Liver (tissue), 9 donors: ENCODE data around the gene NEK11. TPM values are rescaled to one million over a fixed set of nuclear protein-coding genes. Genes with fewer than 3 reads are reported as not detected.

Source experiments
- DNase-seq: peaks from one replicate; pipeline ENCODE4 v3.0.0-alpha.2; 2017; ENCODE audit warnings: low spot score
- H3K27ac ChIP-seq, 2 donors: one replicate each; pipeline ENCODE4 v1.7.0; 2013; ENCODE audit warnings: inconsistent platforms in 2 of 2, low read length in 2 of 2, control low read depth in 1 of 2, low read depth in 1 of 2, mild to moderate bottlenecking in 1 of 2
- H3K27me3 ChIP-seq, 4 donors: one replicate each; pipeline versions ENCODE4 v1.6.1 to v1.7.0; 2013; ENCODE audit warnings: low read length in 3 of 4, inconsistent platforms in 1 of 4, mild to moderate bottlenecking in 1 of 4, moderate library complexity in 1 of 4; ENCODE audit not compliant: control insufficient read depth in 4 of 4, insufficient read depth in 4 of 4
- H3K36me3 ChIP-seq, 4 donors: one replicate each; pipeline versions ENCODE4 v1.6.1 to v1.7.0; 2013; ENCODE audit warnings: low read length in 3 of 4, mild to moderate bottlenecking in 3 of 4, low read depth in 1 of 4, moderate library complexity in 1 of 4; ENCODE audit not compliant: control insufficient read depth in 4 of 4, insufficient read depth in 3 of 4
- H3K4me1 ChIP-seq, 4 donors: one replicate each; pipeline versions ENCODE4 v1.6.1 to v1.7.0; 2013; ENCODE audit warnings: low read length in 3 of 4, mild to moderate bottlenecking in 3 of 4, moderate library complexity in 1 of 4; ENCODE audit not compliant: control insufficient read depth in 4 of 4, insufficient read depth in 4 of 4
- H3K4me3 ChIP-seq, 3 donors: one replicate each; pipeline versions ENCODE4 v1.6.1 to v1.7.0; 2013; ENCODE audit warnings: low read length in 3 of 3, control low read depth in 1 of 3, low read depth in 1 of 3, mild to moderate bottlenecking in 1 of 3
- H3K9ac ChIP-seq, 2 donors: one replicate each; pipeline ENCODE4 v1.7.0; 2013; ENCODE audit warnings: low read length in 2 of 2, mild to moderate bottlenecking in 2 of 2, moderate library complexity in 2 of 2, control low read depth in 1 of 2, low read depth in 1 of 2
- H3K9me3 ChIP-seq, 4 donors: one replicate each; pipeline versions ENCODE4 v1.6.1 to v1.7.0; 2013; ENCODE audit warnings: low read length in 3 of 4; ENCODE audit not compliant: control insufficient read depth in 4 of 4
- EGR1 ChIP-seq, 2 donors: IDR thresholded peaks; 2 replicates each; pipeline ENCODE4 v1.6.1; 2016 to 2018; ENCODE audit warnings: antibody characterized with exemption in 2 of 2, low read depth in 2 of 2
- FOXA1 ChIP-seq: IDR thresholded peaks from 2 replicates; pipeline ENCODE4 v1.6.1; 2016; ENCODE audit warnings: antibody characterized with exemption
- FOXA2 ChIP-seq: IDR thresholded peaks from 2 replicates; pipeline ENCODE4 v1.6.1; 2016; ENCODE audit warnings: antibody characterized with exemption
- HNF4A ChIP-seq, 2 donors: conservative IDR thresholded peaks; 2 replicates each; pipeline ENCODE4 v1.6.1; 2016; ENCODE audit warnings: antibody characterized with exemption in 2 of 2, mild to moderate bottlenecking in 2 of 2
- HNF4G ChIP-seq: IDR thresholded peaks from 2 replicates; pipeline ENCODE4 v1.6.1; 2016; ENCODE audit warnings: antibody characterized with exemption
- JUND ChIP-seq, 2 donors: IDR thresholded peaks; 2 replicates each; pipeline ENCODE4 v1.6.1; 2016; ENCODE audit warnings: antibody characterized with exemption in 2 of 2
- NR2F2 ChIP-seq: IDR thresholded peaks from 2 replicates; pipeline ENCODE4 v1.6.1; 2016; ENCODE audit warnings: antibody characterized with exemption
- RXRA ChIP-seq, 2 donors: IDR thresholded peaks; 2 replicates each; pipeline ENCODE4 v1.6.1; 2017 to 2018; ENCODE audit warnings: antibody characterized with exemption in 2 of 2, mild to moderate bottlenecking in 1 of 2
- SP1 ChIP-seq: IDR thresholded peaks from 2 replicates; pipeline ENCODE4 v1.6.1; 2018; ENCODE audit warnings: antibody characterized with exemption, mild to moderate bottlenecking
- TAF1 ChIP-seq: conservative IDR thresholded peaks from 2 replicates; pipeline ENCODE4 v1.6.1; 2016; ENCODE audit warnings: antibody characterized with exemption, mild to moderate bottlenecking
- YY1 ChIP-seq: IDR thresholded peaks from 2 replicates; pipeline ENCODE4 v1.6.1; 2016; ENCODE audit warnings: antibody characterized with exemption, mild to moderate bottlenecking
- WGBS: extraction: QIAGEN DNeasy Blood & Tissue Kit; methylation state at CpG from one replicate; pipeline ENCODE4 v1.1.7; 2013; 5-methylcytosine and 5-hydroxymethylcytosine counted together
- polyA plus RNA-seq, 2 donors: library from polyadenylated mRNA; stranded (reverse) in 1 of 2; unstranded in 1 of 2; fragments of 200-250 nt in 1 of 2; fragments of >200 nt in 1 of 2; fragmentation: Nextera tagmentation in 1 of 2; extraction: Ambion mirVana in 1 of 2; gene quantifications; one replicate each; pipeline versions ENCODE4 v1.2.1 to v1.2.3, GENCODE V29; 2013 to 2015
- total RNA-seq, 2 donors: library from RNA; depleted of rRNA; stranded (reverse); fragments of >200 nt; gene quantifications; one replicate each; pipeline ENCODE4 v1.2.3, GENCODE V29; 2014
- TF ChIP-seq, protein P1 (sequence below): IDR thresholded peaks from 2 replicates; pipeline ENCODE4 v1.6.1; 2016; ENCODE audit warnings: antibody characterized with exemption, mild to moderate bottlenecking
- TF ChIP-seq, protein P2 (sequence below): fragments of 150-350 bp; IDR thresholded peaks from 2 replicates; pipeline ENCODE4 v1.5.1; 2017; ENCODE audit warnings: improper control_type of control experiment, low read depth, low read length; ENCODE audit not compliant: missing input control
- TF ChIP-seq, protein P3 (sequence below): IDR thresholded peaks from 2 replicates; pipeline ENCODE4 v1.6.1; 2016; ENCODE audit warnings: antibody characterized with exemption
- donor health status: healthy.
- donor health status: healthy.
- donor health status: healthy.
- donor health status: healthy.
- donor health status: healthy.

The NEK11 gene
- total and polyA plus RNA-seq, 4 donors: 0.35 to 0.92 (median 0.69) TPM

DNA sequence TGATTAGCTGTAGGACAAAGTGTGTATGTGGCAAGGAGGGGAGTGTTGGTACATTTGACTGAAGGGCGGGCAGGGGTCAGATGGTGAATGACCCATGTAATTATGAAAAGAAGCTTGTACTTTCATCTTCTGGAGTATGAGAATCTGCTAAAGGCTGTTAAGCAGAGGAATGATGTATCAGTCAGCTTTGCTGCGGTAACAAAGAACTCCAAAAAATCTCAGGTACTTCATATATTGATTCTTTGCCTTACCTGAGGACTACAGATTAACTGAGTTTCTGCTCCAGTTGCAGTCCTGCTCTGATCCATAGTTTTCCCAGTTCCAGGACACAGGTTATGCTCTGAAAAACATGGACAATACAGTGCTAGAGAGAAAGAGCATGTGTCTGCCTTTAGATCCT is 115.1 kb downstream of the NEK11 start:
- no peaks in the 10 kb centered on the region for H3K27me3 ChIP-seq
- no peak for DNase-seq
- H3K4me3 ChIP-seq: no peak overlapping the region
- 97% methylated on average over 2 of the region's 2 CpGs for WGBS
- no peak overlapping the region for H3K9ac ChIP-seq
- no peaks in the 10 kb centered on the region for H3K36me3 ChIP-seq
- TF ChIP-seq HNF4G: no peak
- TF ChIP-seq, protein P1, sequence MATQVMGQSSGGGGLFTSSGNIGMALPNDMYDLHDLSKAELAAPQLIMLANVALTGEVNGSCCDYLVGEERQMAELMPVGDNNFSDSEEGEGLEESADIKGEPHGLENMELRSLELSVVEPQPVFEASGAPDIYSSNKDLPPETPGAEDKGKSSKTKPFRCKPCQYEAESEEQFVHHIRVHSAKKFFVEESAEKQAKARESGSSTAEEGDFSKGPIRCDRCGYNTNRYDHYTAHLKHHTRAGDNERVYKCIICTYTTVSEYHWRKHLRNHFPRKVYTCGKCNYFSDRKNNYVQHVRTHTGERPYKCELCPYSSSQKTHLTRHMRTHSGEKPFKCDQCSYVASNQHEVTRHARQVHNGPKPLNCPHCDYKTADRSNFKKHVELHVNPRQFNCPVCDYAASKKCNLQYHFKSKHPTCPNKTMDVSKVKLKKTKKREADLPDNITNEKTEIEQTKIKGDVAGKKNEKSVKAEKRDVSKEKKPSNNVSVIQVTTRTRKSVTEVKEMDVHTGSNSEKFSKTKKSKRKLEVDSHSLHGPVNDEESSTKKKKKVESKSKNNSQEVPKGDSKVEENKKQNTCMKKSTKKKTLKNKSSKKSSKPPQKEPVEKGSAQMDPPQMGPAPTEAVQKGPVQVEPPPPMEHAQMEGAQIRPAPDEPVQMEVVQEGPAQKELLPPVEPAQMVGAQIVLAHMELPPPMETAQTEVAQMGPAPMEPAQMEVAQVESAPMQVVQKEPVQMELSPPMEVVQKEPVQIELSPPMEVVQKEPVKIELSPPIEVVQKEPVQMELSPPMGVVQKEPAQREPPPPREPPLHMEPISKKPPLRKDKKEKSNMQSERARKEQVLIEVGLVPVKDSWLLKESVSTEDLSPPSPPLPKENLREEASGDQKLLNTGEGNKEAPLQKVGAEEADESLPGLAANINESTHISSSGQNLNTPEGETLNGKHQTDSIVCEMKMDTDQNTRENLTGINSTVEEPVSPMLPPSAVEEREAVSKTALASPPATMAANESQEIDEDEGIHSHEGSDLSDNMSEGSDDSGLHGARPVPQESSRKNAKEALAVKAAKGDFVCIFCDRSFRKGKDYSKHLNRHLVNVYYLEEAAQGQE: no peak
- TF ChIP-seq HNF4A (conservative IDR thresholded peaks at IDR 0.05): no peak
- no peak for TF ChIP-seq EGR1 (IDR thresholded peaks at IDR 0.05; ENCODE audit: low read depth in 2 of 2)
- TF ChIP-seq RXRA (IDR thresholded peaks at IDR 0.05): no peak
- no peak for TF ChIP-seq SP1
- TF ChIP-seq, protein P2, sequence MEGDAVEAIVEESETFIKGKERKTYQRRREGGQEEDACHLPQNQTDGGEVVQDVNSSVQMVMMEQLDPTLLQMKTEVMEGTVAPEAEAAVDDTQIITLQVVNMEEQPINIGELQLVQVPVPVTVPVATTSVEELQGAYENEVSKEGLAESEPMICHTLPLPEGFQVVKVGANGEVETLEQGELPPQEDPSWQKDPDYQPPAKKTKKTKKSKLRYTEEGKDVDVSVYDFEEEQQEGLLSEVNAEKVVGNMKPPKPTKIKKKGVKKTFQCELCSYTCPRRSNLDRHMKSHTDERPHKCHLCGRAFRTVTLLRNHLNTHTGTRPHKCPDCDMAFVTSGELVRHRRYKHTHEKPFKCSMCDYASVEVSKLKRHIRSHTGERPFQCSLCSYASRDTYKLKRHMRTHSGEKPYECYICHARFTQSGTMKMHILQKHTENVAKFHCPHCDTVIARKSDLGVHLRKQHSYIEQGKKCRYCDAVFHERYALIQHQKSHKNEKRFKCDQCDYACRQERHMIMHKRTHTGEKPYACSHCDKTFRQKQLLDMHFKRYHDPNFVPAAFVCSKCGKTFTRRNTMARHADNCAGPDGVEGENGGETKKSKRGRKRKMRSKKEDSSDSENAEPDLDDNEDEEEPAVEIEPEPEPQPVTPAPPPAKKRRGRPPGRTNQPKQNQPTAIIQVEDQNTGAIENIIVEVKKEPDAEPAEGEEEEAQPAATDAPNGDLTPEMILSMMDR: no peak
- TF ChIP-seq NR2F2: no peak
- no peak for TF ChIP-seq YY1
- TF ChIP-seq FOXA1: no peak
- H3K27ac ChIP-seq: no peak overlapping the region
- H3K4me1 ChIP-seq: no peaks in the 10 kb centered on the region
- H3K9me3 ChIP-seq: peaks cover 0 to 4% (median 0%) of the 10 kb centered on the region in 4 donors

DNA sequence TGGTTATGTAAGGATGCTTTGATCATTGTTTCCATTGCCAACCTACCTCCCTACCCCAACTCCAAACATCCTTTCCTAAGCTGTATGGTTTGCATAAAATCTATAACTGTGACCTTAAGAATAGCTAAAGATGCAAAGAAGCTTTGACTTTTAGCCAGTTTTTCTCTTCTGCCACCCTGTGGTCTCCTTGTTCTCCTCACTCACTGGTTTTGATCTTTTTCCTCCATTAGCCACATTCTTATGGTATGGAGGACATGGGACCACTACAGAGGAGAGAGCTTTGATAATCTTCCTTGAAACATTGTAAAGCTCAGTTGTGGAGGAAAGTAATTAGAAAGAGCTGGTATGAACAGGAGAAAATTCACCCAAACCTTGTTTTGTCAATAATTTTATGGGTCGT is 115.9 kb downstream of the NEK11 start:
- no peak for DNase-seq
- no peak for TF ChIP-seq FOXA2
- no peak for TF ChIP-seq HNF4G
- TF ChIP-seq, protein P2: no peak
- TF ChIP-seq JUND (IDR thresholded peaks at IDR 0.05): no peak
- no peak for TF ChIP-seq NR2F2
- no peak for TF ChIP-seq HNF4A (conservative IDR thresholded peaks at IDR 0.05)
- TF ChIP-seq TAF1: no peak
- TF ChIP-seq, protein P3, sequence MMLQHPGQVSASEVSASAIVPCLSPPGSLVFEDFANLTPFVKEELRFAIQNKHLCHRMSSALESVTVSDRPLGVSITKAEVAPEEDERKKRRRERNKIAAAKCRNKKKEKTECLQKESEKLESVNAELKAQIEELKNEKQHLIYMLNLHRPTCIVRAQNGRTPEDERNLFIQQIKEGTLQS: no peak
- no peak overlapping the region for H3K4me3 ChIP-seq
- no peak overlapping the region for H3K27ac ChIP-seq
- H3K36me3 ChIP-seq: no peaks in the 10 kb centered on the region
- H3K9ac ChIP-seq: no peak overlapping the region
- H3K4me1 ChIP-seq: no peaks in the 10 kb centered on the region
- WGBS: 94% methylated on average over 1 of the region's 1 CpG
- H3K27me3 ChIP-seq: no peaks in the 10 kb centered on the region
- peaks cover 0 to 4% (median 0%) of the 10 kb centered on the region in 4 donors for H3K9me3 ChIP-seq
